Body of pancreas (tissue), 4 donors: ENCODE data around the gene VRK1. TPM values are rescaled to one million over a fixed set of nuclear protein-coding genes. Genes with fewer than 3 reads are reported as not detected.

Experiments
- ATAC-seq: fragments of 150-250 bp; one replicate; pipeline ENCODE4 v1.9.1; 2016
- DNase-seq, 4 donors: peaks; one replicate each; pipeline ENCODE4 v3.0.0-alpha.2; 2019
- H3K27ac ChIP-seq, 4 donors: fragments of 200-600 bp; sonication (generic); 1 replicate in 3 of 4; 2 replicates in 1 of 4; pipeline versions ENCODE4 v1.5.1 to v1.6.1; 2016 to 2019; ENCODE audit warnings: mild to moderate bottlenecking in 1 of 4, mixed read lengths in 1 of 4, moderate library complexity in 1 of 4
- H3K27me3 ChIP-seq, 2 donors: fragments of 200-600 bp; sonication (generic); one replicate each; pipeline ENCODE4 v1.6.0; 2016; ENCODE audit warnings: mild to moderate bottlenecking in 1 of 2
- H3K36me3 ChIP-seq, 2 donors: fragments of 200-600 bp; sonication (generic); replicated peaks in 1 of 2; 2 replicates each; pipeline ENCODE4 v1.5.1; 2016; ENCODE audit warnings: low read depth in 2 of 2; ENCODE audit not compliant: insufficient read depth in 1 of 2
- H3K4me1 ChIP-seq: fragments of 200-600 bp; sonication (generic); one replicate; pipeline ENCODE4 v1.6.0; 2016
- H3K4me3 ChIP-seq, 2 donors: fragments of 200-600 bp; sonication (generic); 1 replicate in 1 of 2; 2 replicates in 1 of 2; pipeline ENCODE4 v1.5.1; 2016 to 2019
- H3K9me3 ChIP-seq, 3 donors: fragments of 200-600 bp; sonication (generic); 1 replicate in 2 of 3; 2 replicates in 1 of 3; pipeline ENCODE4 v1.5.1; 2016
- CTCF ChIP-seq, 7 experiments: fragments of 450-650 bp in 4 of 7; fragments of 200-600 bp in 3 of 7; sonication (generic) in 3 of 7; IDR thresholded peaks; one replicate each; pipeline ENCODE4 v1.5.1; 2016 to 2019; ENCODE audit warnings: antibody characterized with exemption in 7 of 7
- POLR2A ChIP-seq, 3 donors: fragments of 450-650 bp; IDR thresholded peaks; one replicate each; pipeline ENCODE4 v1.6.1; 2016; ENCODE audit warnings: antibody characterized with exemption in 3 of 3, mild to moderate bottlenecking in 2 of 3
- WGBS, 2 donors: methylation state at CpG; one replicate each; pipeline ENCODE4 v1.1.5; 2017; 5-methylcytosine and 5-hydroxymethylcytosine counted together
- intact Hi-C: fragments of 100-400 bp; cut with DNase I; formaldehyde crosslinking; loops from one replicate; pipeline ENCODE4 v1.15.1; 2023
- total RNA-seq, 2 donors: library from RNA; depleted of rRNA; stranded (reverse); fragments of >200 nt; gene quantifications; one replicate each; pipeline ENCODE4 v1.1.0, GENCODE V29; 2016

The VRK1 gene
- total RNA-seq, 2 donors from 2014 or later = 5.6 to 10.4 TPM

- Histone ChIP-seq H3K27ac (no peak overlapping the region), H3K9me3 (no peaks in the 10 kb centered on the region), H3K4me1 (no peaks in the 10 kb centered on the region), H3K36me3 (no peaks in the 10 kb centered on the region), H3K27me3 (no peaks in the 10 kb centered on the region), H3K4me3 (no peak overlapping the region)
- intact Hi-C loops = no loop called here
- TF ChIP-seq POLR2A (IDR thresholded peaks at IDR 0.05) (no peak), CTCF (IDR thresholded peaks at IDR 0.05) (no peak)
- DNase-seq (no peak), ATAC-seq (no peak)
- WGBS, 2 donors = 95% methylated on average over 5 of the region's 5 CpGs
Measured at GRCh38 chr14:96895658-96896271, 98.6 kb downstream of the VRK1 start.

- no peak overlapping the region for H3K27ac ChIP-seq
- H3K4me1 ChIP-seq = no peaks in the 10 kb centered on the region
- ATAC-seq = no peak
- TF ChIP-seq CTCF (IDR thresholded peaks at IDR 0.05) (no peak), POLR2A (IDR thresholded peaks at IDR 0.05) (no peak)
- no peak overlapping the region for H3K4me3 ChIP-seq
- no peak for DNase-seq
- H3K36me3 ChIP-seq = no peaks in the 10 kb centered on the region
- intact Hi-C loops = no loop called here
- no peaks in the 10 kb centered on the region for H3K9me3 ChIP-seq
- WGBS, 2 donors = 84 to 86% methylated on average over 5 of the region's 5 CpGs
- H3K27me3 ChIP-seq = no peaks in the 10 kb centered on the region
Measured at GRCh38 chr14:96897184-96897583, 100.0 kb downstream of the VRK1 start.

- 63 to 72% methylated on average over 3 of the region's 3 CpGs for WGBS, 2 donors
- no peaks in the 10 kb centered on the region for H3K27me3 ChIP-seq
- H3K36me3 ChIP-seq = no peaks in the 10 kb centered on the region
- intact Hi-C loops = no loop called here
- H3K4me1 ChIP-seq = no peaks in the 10 kb centered on the region
- H3K4me3 ChIP-seq = no peak overlapping the region
- no peak for DNase-seq
- no peak for ATAC-seq
- no peaks in the 10 kb centered on the region for H3K9me3 ChIP-seq
- no peak overlapping the region for H3K27ac ChIP-seq
- no peak for TF ChIP-seq POLR2A (IDR thresholded peaks at IDR 0.05)
- TF ChIP-seq CTCF (IDR thresholded peaks at IDR 0.05) = no peak
Measured at GRCh38 chr14:96901227-96901626, 104.0 kb downstream of the VRK1 start.

GRCh38 chr14:96902004-96902403 is 104.8 kb downstream of the VRK1 start:
- no peaks in the 10 kb centered on the region for H3K9me3 ChIP-seq
- H3K36me3 ChIP-seq = no peaks in the 10 kb centered on the region
- intact Hi-C loops = no loop called here
- WGBS, 2 donors = 74 to 81% methylated on average over 3 of the region's 3 CpGs
- ATAC-seq (no peak), DNase-seq (no peak)
- no peak overlapping the region for H3K4me3 ChIP-seq
- H3K27ac ChIP-seq = no peak overlapping the region
- no peak for TF ChIP-seq POLR2A (IDR thresholded peaks at IDR 0.05)
- TF ChIP-seq CTCF (IDR thresholded peaks at IDR 0.05) = no peak
- no peaks in the 10 kb centered on the region for H3K4me1 ChIP-seq
- H3K27me3 ChIP-seq = no peaks in the 10 kb centered on the region

- Histone ChIP-seq H3K27ac (no peak overlapping the region), H3K4me3 (no peak overlapping the region), H3K27me3 (no peaks in the 10 kb centered on the region), H3K4me1 (no peaks in the 10 kb centered on the region), H3K36me3 (no peaks in the 10 kb centered on the region), H3K9me3 (no peaks in the 10 kb centered on the region)
- 73 to 80% methylated on average over 8 of the region's 8 CpGs for WGBS, 2 donors
- no peak for ATAC-seq
- TF ChIP-seq POLR2A (IDR thresholded peaks at IDR 0.05) (no peak), CTCF (IDR thresholded peaks at IDR 0.05) (no peak)
- intact Hi-C loops = no loop called here
- DNase-seq = no peak
Measured at GRCh38 chr14:96903444-96904023, 106.4 kb downstream of the VRK1 start.
